KG1 (cell line): Measurements from ENCODE around the gene SNX14.

Experiments
- DNase-seq: peaks from one replicate; lab custom pipeline; 2025; lab: John Stamatoyannopoulos, UW

SNX14 gene

DNA sequence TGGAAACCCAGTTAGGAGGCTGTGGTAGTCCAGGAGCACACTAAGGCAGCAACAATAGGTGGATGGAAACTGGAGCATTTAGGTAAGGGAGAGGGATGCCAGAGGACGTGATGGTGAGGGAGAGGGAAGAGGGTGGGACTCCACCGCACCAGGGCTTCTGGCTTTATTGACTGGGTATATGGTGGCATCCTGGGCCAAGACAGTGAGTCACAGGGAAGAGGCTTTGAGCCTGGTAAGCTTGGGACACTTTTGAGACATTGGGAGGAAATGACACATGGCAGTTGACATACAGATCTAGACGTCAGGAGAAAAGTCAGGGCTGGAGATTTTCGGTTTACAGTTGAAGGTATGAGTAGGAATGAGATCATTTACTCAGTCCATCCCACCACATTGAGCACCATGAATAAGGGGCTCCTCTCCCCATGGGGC, 128.9 kb downstream of the SNX14 start:
- DNase-seq: no peak

DNA sequence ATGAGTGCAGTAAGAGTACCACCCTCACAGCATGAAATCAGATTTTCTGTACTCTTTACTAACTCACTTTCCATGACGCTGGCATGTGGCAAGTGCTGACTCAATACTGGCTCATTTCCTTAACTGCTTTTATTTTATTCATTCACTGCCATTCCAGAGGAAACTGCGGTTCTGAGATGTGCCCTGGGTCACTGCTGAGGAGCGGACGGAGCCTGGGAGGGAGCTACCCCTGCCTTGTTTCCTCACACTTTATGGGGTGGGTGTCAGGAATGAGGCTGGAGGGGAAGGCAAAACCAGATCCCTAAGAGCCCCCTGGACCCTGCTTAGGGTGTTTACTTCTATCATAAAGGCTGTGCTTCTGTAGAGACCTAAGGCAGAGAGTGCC, 129.4 kb downstream of the SNX14 start:
- no peak for DNase-seq

DNA sequence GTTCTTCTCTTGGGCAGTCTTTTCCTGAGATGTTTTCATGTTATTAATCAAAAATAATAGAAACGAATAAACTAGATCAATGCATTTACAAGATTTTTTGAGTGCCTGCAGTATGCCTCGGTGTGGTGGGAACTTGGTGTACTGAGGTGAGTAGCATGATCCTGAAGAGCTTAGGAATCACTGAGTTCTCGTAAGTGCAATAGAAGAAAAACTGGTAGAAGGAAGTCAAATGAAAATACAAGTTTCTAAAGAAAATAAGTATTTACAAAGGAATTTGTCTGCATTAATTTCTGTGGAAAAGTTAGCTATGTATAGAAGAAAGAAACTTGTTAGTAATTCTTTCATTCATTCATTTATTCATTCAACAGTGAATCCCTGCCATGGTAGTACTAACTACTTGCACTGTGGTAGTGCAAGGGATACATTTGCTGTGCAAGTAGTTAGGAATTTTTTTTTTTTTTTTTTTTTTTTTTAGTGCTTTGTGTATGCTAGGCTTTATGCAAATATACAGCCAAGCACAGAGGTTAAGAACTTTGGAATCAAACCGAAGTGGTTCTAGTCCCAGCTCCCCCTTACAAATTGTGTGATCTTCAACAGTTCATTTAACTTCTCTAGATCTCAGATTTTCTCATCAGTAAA, 129.9 kb downstream of the SNX14 start:
- DNase-seq: no peak

DNA sequence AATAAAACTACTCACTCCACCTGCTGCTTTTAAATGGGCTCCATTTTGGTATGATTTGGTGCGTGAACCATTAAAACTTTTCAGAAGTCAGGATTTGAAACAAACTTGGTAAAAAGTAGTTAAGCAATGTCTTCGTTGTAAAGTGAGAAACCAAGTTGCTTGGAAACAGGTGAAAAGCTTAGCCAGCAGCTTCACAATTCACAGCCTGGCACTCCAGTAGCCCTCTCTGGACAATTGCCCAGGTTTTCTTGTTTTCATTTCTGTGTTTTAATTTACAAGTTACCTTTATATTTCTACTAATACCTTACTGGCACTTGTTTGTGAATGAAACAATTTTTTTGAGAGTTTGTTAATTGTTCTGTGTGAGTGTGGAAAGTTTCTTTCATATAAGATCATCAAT, 131.0 kb downstream of the SNX14 start:
- DNase-seq: no peak

DNA sequence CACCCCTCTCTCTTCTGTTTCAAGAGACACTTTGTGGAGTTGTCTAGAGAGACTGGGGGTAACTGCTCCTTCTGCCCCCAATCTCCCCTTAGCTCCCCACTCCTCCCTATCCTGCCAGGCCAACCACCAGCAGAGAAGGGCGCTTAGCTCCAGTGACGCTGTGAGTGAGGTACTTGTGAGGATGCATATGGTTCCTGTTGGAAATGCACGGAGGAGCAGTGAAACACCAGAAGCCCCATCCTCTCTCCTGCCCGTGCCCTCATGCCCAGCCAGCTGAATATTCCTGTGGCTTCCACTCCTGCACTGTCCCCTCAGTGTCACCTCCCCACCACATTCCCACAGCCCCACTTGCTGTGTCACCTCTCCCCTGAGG, 131.9 kb downstream of the SNX14 start:
- DNase-seq: no peak

DNA sequence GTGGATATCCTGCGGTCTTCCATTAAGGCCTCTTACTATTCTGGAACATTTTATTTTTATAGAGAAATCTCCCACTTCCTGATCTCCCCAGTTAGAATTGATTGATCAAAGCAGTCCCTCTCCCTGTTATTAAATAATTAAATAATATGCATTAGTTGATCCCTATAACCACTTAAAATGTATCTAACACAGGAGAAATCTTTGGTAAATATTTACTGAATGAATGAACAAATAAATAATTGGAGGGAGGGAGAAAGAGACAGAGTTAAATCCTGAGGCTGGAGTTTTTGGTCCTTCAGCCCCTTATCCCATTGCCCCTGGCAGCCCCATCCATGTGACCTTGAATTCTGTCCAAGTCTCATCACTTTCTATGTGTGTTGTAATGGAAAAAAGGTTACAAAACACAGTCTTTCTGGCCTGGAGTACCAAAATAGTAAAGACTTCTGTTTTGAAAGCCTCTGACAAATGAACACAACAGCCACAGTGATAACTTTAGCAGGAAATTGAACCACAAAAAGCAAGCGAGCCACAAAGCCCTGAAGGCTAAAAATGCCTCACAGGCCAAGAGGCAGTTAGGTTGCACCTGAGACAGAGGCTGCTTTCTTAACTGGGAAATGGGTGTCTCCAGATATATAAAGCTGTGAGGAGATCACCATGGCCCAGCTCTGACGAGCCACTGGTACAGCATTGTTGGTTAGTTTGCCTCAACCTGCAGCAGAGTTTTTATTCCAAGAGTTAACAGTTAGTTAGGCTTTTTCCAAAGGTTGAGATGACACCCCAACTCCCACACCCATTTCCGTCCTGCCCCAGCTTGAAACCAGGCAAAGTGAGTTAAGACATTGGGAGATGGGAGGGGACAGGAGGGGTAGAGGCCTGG, 132.5 kb downstream of the SNX14 start:
- peak; percentile 27 for DNase-seq

DNA sequence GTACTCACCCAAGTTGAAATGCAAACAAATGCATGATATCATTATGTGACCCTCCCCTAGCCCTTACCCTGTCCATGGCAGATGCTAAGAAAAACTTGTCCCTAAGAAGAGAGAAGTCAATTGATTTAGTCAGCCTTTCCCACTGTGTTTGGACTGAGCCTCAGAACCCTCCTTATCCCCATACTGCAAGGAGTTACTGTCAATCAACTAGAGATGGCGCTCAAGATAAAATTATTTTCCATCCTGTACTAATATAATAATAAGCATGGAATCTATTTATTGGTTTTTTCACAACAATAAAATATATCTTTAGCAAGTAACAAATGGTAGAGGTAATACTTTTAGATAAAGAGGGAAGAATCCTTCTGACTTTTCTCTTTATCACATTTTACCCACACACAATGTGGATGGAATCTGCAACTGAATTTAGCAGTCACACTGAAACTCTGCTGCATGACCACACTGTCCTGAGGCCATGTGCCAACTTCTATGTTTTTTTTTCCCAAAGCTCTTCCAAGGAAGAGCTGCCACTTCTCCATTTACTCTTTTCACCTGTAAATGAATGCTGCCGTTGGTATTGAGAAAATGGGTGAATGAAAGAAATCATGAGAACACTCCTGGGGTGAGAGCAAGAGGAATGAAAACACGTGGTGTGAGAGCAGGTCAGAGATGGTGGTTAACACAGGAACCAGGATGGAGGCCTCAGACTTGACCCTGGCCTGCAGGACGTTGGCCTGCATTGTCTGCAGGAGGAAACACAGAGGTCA, 133.3 kb downstream of the SNX14 start:
- no peak for DNase-seq

DNA sequence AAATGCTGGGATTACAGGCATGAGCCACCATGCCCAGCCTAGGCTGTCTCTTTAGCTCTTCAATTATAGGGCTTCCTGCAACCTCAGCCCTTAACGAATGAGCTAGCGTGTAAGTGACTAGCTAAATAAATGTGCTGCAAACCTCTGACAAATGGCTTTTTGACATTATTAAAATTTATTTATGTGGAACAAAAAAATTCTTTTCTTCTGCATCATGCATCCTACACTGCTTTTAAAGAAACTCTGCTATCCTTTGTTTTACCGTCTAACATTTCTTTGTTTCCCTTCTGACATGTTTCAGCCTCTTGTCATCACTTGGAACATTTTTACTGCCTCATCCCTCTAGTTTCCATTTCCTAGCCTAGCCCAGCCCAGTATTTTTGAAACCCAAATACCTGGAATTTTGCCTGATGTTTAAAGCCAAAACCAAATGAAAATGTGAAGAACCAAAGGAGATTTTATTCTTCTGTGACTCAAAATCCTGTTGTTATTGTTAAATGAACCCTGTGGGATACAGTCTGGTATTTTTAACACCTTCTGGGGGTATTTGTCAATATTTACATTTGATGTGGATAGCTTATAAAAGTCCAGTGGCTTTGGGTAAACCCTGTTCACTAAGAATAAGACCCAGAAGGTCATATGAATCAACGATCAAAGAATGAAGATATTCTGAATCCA, 134.3 kb downstream of the SNX14 start:
- DNase-seq: no peak

DNA sequence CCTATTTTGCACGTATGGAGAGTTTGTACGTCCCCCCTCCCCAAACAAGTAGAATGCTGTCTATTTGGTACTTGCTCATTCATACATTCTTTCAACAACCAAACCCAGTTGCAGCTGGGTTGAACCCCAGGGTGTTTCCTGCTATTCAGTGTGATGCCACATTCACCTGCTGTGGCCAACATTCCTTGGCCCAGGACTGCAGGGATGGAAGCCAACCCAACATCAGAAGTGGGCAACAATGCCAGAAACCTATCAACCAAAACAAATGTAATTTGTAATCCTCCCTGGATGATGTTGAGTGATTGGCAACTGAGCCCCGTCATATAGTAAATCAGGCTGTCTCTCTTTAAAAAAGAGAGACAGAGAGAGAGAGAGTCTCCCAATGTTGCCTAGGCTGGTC, 134.9 kb downstream of the SNX14 start:
- no peak for DNase-seq

DNA sequence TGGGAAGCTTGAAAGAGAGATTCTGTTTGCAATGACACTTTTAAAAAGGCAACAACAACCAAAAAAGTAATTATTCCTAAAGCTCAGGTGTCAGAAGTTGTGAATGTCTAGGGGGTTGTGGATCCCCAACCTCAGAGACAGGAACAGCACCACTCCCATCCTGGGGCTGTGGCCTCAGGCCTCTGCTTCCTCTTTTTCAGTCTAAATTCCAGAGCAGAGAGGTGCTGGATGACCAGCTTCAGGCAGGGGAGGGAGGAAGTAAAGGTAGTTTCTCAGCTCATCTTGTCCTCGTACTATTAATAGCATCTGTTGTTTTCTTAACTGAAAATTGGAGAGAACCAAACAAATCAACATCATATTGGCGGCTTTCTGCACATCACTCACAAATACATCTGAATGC, 135.5 kb downstream of the SNX14 start:
- no peak for DNase-seq

DNA sequence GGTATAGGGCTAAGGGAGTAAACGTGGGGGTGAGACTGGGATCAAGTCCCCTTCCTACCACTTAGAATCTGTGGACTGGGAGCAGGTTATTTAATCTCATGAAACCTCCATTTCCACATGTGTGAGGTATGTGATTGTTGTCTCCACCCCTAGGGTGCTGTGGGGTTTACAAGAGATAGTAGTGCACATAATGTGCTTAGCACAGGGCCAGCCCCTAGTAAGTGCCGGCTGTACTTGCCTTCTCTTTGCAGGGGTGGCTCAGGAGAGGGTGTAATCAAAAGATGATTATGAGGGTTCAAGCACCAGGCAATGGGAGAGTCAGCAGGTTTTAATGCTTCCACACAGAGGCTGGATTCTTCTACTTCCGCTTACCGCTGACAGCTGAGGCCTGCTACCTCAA, 136.9 kb downstream of the SNX14 start:
- DNase-seq: no peak
